Natural killer cell (primary cell): ENCODE data around the gene GABBR1. TPM values are rescaled to one million over a fixed set of nuclear protein-coding genes. Genes with fewer than 3 reads are reported as not detected.

Experiments
- ATAC-seq, 3 donors: fragments of 150-1000 bp in 2 of 3; fragments of 200-7000 bp in 1 of 3; cut with Tn5 transposase; 1 replicate in 1 of 3; 2 replicates in 2 of 3; pipeline ENCODE4 v1.10.0; 2021; ENCODE audit warnings: mild to moderate bottlenecking in 2 of 3, moderate library complexity in 2 of 3
- DNase-seq, 2 donors: peaks; one replicate each; pipeline versions ENCODE4 v3.0.0 to v3.0.0-alpha.2; 2013 to 2021; ENCODE audit warnings: mixed read lengths in 1 of 2
- H3K27ac ChIP-seq: one replicate; pipeline ENCODE4 v1.5.1; 2013; ENCODE audit warnings: mild to moderate bottlenecking, low read length
- H3K27me3 ChIP-seq: one replicate; pipeline ENCODE4 v1.6.1; 2013; ENCODE audit warnings: low read length; ENCODE audit not compliant: control insufficient read depth, insufficient read depth
- H3K36me3 ChIP-seq: one replicate; pipeline ENCODE4 v1.6.1; 2013; ENCODE audit warnings: low read length; ENCODE audit not compliant: control insufficient read depth, insufficient read depth
- H3K4me1 ChIP-seq: one replicate; pipeline ENCODE4 v1.6.1; 2013; ENCODE audit warnings: low read length; ENCODE audit not compliant: control insufficient read depth, insufficient read depth
- H3K4me3 ChIP-seq: one replicate; pipeline ENCODE4 v1.5.1; 2013; ENCODE audit warnings: low read length
- H3K9me3 ChIP-seq: one replicate; pipeline ENCODE4 v1.6.1; 2013; ENCODE audit warnings: low read length; ENCODE audit not compliant: control insufficient read depth, insufficient read depth
- H3K27ac Mint-ChIP-seq, 2 donors: one replicate each; pipeline ENCODE4 v1.8.0; 2022; ENCODE audit warnings: mild to moderate bottlenecking in 2 of 2, mixed read lengths in 2 of 2, moderate library complexity in 1 of 2
- H3K27me3 Mint-ChIP-seq, 2 donors: one replicate each; pipeline ENCODE4 v1.8.0; 2022; ENCODE audit warnings: low read depth in 2 of 2, mixed read lengths in 2 of 2
- H3K36me3 Mint-ChIP-seq: one replicate; pipeline ENCODE4 v1.8.0; 2022; ENCODE audit warnings: mixed read lengths
- H3K4me1 Mint-ChIP-seq, 2 donors: one replicate each; pipeline ENCODE4 v1.8.0; 2022; ENCODE audit warnings: mixed read lengths in 2 of 2
- H3K4me3 Mint-ChIP-seq: one replicate; pipeline ENCODE4 v1.8.0; 2022; ENCODE audit warnings: mild to moderate bottlenecking, moderate library complexity, mixed read lengths
- H3K9me3 Mint-ChIP-seq, 2 donors: one replicate each; pipeline ENCODE4 v1.8.0; 2022; ENCODE audit warnings: mixed read lengths in 2 of 2
- CTCF ChIP-seq: fragments of 200-600 bp; IDR thresholded peaks from one replicate; pipeline ENCODE4 v1.8.0; 2022; ENCODE audit warnings: antibody characterized with exemption
- WGBS: methylation state at CpG from one replicate; pipeline ENCODE4 v1.1.7; 2013; ENCODE audit warnings: missing lambda C conversion rate; ENCODE audit not compliant: insufficient coverage; 5-methylcytosine and 5-hydroxymethylcytosine counted together
- intact Hi-C: fragments of 100-400 bp; cut with micrococcal nuclease; formaldehyde crosslinking; loops from one replicate; pipeline ENCODE4 v1.14.2; 2022
- total RNA-seq, 4 donors: library from RNA; stranded (reverse); fragments of 120-200 nt in 1 of 4; gene quantifications; one replicate each; pipeline versions ENCODE4 v1.2.3 to v1.2.4, GENCODE V29; 2013 to 2022

Gene GABBR1
- total RNA-seq, 3 donors from 2014 or later (not counting 1 experiment from before 2014, with no cell fraction given): 7.6 to 12.8 (median 10.9) TPM

GRCh38 chr6:29651413-29652197, 18.6 kb upstream of the GABBR1 start:
- no peaks in the 10 kb centered on the region for H3K9me3 Mint-ChIP-seq
- H3K4me1 ChIP-seq: peaks cover 14% of the 10 kb centered on the region
- no peaks in the 10 kb centered on the region for H3K9me3 ChIP-seq
- H3K4me3 Mint-ChIP-seq: peak overlapping the region; percentile 45
- peaks cover 0 to 14% of the 10 kb centered on the region in 2 donors for H3K27me3 Mint-ChIP-seq
- 80% methylated on average over 7 of the region's 8 CpGs for WGBS
- no peak overlapping the region for H3K4me3 ChIP-seq
- H3K4me1 Mint-ChIP-seq: peaks cover 14% of the 10 kb centered on the region in 2 donors
- H3K27ac Mint-ChIP-seq: peak overlapping the region in 1 of 2 donors; percentile 57
- no peaks in the 10 kb centered on the region for H3K36me3 Mint-ChIP-seq
- DNase-seq: peak in 1 of 2 donors; percentile 66
- H3K27ac ChIP-seq: no peak overlapping the region
- no peaks in the 10 kb centered on the region for H3K36me3 ChIP-seq
- no peak for ATAC-seq
- TF ChIP-seq CTCF: peak; percentile 73
- no peaks in the 10 kb centered on the region for H3K27me3 ChIP-seq
- intact Hi-C loops: loop anchor here (2.0 kb wide), 1 partner anchor 101 kb away; no protein-coding TSS in a partner anchor

GRCh38 chr6:29649701-29650673, 17.0 kb upstream of the GABBR1 start:
- H3K36me3 ChIP-seq: no peaks in the 10 kb centered on the region
- Mint-ChIP-seq H3K9me3 (no peaks in the 10 kb centered on the region), H3K4me3 (peak overlapping the region; percentile 96), H3K4me1 (peaks cover 14% of the 10 kb centered on the region in 2 donors), H3K36me3 (no peaks in the 10 kb centered on the region), H3K27ac (peak overlapping the region; percentile 99), H3K27me3 (peaks cover 0 to 6% of the 10 kb centered on the region in 2 donors)
- peak; percentile 95 for TF ChIP-seq CTCF
- peak overlapping the region; percentile 76 for H3K4me3 ChIP-seq
- 4% methylated on average over 30 of the region's 33 CpGs for WGBS
- ATAC-seq (peak; percentile 93 to 98 (median 94)), DNase-seq (peak; percentile 96 to 100)
- H3K27me3 ChIP-seq: no peaks in the 10 kb centered on the region
- H3K27ac ChIP-seq: peak overlapping the region; percentile 99
- H3K9me3 ChIP-seq: no peaks in the 10 kb centered on the region
- peaks cover 14% of the 10 kb centered on the region for H3K4me1 ChIP-seq
- intact Hi-C loops: loop anchor here (1.0 to 2.0 kb wide), 2 partner anchors 103 to 185 kb away; no protein-coding TSS in a partner anchor

GRCh38 chr6:29647927-29648642, 15.1 kb upstream of the GABBR1 start:
- WGBS: 96% methylated on average over 23 of the region's 23 CpGs
- no peaks in the 10 kb centered on the region for H3K9me3 ChIP-seq
- ATAC-seq (no peak), DNase-seq (peak in 1 of 2 donors; percentile 14)
- H3K27ac Mint-ChIP-seq: no peak overlapping the region
- intact Hi-C loops: no loop called here
- no peaks in the 10 kb centered on the region for H3K36me3 Mint-ChIP-seq
- H3K27me3 Mint-ChIP-seq: no peaks in the 10 kb centered on the region
- H3K27me3 ChIP-seq: no peaks in the 10 kb centered on the region
- H3K9me3 Mint-ChIP-seq: no peaks in the 10 kb centered on the region
- peak overlapping the region; percentile 13 for H3K4me3 Mint-ChIP-seq
- H3K27ac ChIP-seq: no peak overlapping the region
- H3K4me3 ChIP-seq: no peak overlapping the region
- H3K4me1 Mint-ChIP-seq: peaks cover 14% of the 10 kb centered on the region in 2 donors
- TF ChIP-seq CTCF: no peak
- H3K4me1 ChIP-seq: peaks cover 14% of the 10 kb centered on the region
- no peaks in the 10 kb centered on the region for H3K36me3 ChIP-seq
